ENCODE measurements around the gene ZNF283. TPM values are rescaled to one million over a fixed set of nuclear protein-coding genes. Genes with fewer than 3 reads are reported as not detected.
"Not testable (repeated sequence)": the region's sequence is repeated elsewhere in the genome, so short reads cannot be mapped to it uniquely, and the experiment has no call there.

The ZNF283 gene
- total RNA-seq, 2 donors from 2014 or later: 4.4 to 6.9 TPM

DNA sequence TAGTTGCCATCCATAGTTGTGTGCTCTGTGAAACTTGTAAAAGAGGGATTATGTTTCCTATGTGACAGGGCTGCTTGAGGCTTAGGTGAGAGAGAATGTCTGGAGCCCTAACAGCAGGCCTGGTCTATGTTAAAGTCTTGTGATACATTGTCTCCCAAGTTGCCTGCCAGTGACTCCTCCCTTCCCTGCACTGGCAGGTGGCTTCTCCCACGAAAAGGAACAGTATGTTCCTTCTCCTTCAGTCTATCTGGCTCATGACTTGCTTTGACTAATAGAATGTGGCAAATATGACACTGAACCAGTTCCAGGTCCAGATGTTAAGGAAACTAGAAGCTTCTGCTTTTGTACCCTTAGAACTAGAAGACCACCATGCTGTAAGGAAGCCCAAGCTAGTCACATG lies 40.5 kb upstream of the ZNF283 start:
- no peak overlapping the region for H3K27ac Mint-ChIP-seq

DNA sequence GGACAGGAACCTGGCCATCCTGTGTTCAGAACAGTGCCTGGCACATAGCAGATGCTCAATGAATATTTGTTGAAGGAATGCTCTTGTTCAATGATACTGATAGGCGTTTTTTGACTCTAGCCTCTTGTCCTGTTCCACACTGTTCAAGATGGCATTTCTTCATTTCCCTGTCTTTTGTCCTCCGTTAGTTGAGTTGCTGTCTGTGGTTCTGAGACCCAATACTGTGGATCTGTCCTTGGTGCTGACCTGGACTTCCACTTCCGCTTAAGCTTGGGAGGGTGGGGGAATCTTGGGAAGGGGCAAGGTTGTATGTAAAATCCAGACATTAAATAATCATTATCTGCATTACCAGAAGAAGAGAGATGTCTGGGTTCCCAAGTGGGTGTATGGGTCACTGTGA lies 38.1 kb upstream of the ZNF283 start:
- H3K4me1 Mint-ChIP-seq: peaks cover 20% of the 10 kb centered on the region
- H3K27me3 Mint-ChIP-seq: peaks cover 18% of the 10 kb centered on the region
- no peak overlapping the region for H3K4me3 Mint-ChIP-seq
- H3K27ac Mint-ChIP-seq: no peak overlapping the region
- ATAC-seq (no peak), DNase-seq (no peak)
- no peaks in the 10 kb centered on the region for H3K9me3 ChIP-seq (ENCODE audit: control insufficient read depth, low read length, poor library complexity, severe bottlenecking)
- H3K36me3 Mint-ChIP-seq (ENCODE audit: low read depth): no peaks in the 10 kb centered on the region

More for the DNA sequence above, 40.5 kb upstream of the ZNF283 start:
- Mint-ChIP-seq H3K4me3 (no peak overlapping the region), H3K4me1 (peaks cover 36% of the 10 kb centered on the region), H3K27me3 (peaks cover 18% of the 10 kb centered on the region), H3K36me3 (ENCODE audit: low read depth) (peaks cover 3% of the 10 kb centered on the region)
- ATAC-seq: no peak
- no peak for DNase-seq
- H3K9me3 ChIP-seq (ENCODE audit: control insufficient read depth, low read length, poor library complexity, severe bottlenecking): no peaks in the 10 kb centered on the region

GRCh38 chr19:43790587-43790986 lies 36.5 kb upstream of the ZNF283 start:
- Mint-ChIP-seq H3K36me3 (ENCODE audit: low read depth) (no peaks in the 10 kb centered on the region), H3K4me1 (peaks cover 5% of the 10 kb centered on the region), H3K27ac (no peak overlapping the region), H3K27me3 (peaks cover 18% of the 10 kb centered on the region), H3K4me3 (no peak overlapping the region)
- ATAC-seq (no peak), DNase-seq (no peak)
- H3K9me3 ChIP-seq (ENCODE audit: control insufficient read depth, low read length, poor library complexity, severe bottlenecking): no peaks in the 10 kb centered on the region

GRCh38 chr19:43797118-43797517 lies 30.0 kb upstream of the ZNF283 start:
- no peaks in the 10 kb centered on the region for H3K9me3 ChIP-seq (ENCODE audit: control insufficient read depth, low read length, poor library complexity, severe bottlenecking)
- ATAC-seq (no peak), DNase-seq (no peak)
- Mint-ChIP-seq H3K4me3 (peak overlapping the region; percentile 86), H3K27ac (no peak overlapping the region), H3K4me1 (peaks cover 25% of the 10 kb centered on the region), H3K27me3 (no peaks in the 10 kb centered on the region), H3K36me3 (ENCODE audit: low read depth) (no peaks in the 10 kb centered on the region)

- DNase-seq: no peak
- peaks cover 25% of the 10 kb centered on the region for H3K4me1 Mint-ChIP-seq
These were observed 29.6 kb upstream of the ZNF283 start for GRCh38 chr19:43797556-43797955.

DNA sequence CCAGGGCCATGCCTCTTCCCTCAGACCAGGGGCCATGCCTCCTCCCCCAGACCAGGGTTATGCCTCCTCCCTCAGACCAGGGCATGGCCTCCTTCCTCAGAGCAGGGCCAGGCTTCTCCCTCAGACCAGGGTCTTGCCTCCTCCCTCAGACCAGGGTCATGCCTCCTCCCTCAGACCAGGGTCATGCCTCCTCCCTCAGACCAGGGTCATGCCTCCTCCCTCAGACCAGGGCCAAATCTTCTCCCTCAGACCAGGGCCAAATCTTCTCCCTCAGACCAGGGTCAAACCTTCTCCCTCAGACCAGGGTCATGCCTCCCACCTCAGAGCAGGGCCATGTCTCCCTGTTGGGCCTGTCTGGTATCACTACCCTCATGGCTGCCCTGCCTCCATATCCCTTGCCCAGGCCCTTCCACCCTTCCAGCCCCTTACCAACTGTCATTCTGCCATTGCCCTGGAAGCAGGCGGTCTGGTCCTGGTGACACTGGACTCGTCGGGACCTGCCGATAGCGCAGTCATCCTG lies 29.0 kb upstream of the ZNF283 start:
- no peaks in the 10 kb centered on the region for H3K9me3 ChIP-seq (ENCODE audit: control insufficient read depth, low read length, poor library complexity, severe bottlenecking)
- H3K36me3 Mint-ChIP-seq (ENCODE audit: low read depth): no peaks in the 10 kb centered on the region
- no peak overlapping the region for H3K27ac Mint-ChIP-seq
- no peaks in the 10 kb centered on the region for H3K27me3 Mint-ChIP-seq
- H3K4me1 Mint-ChIP-seq: peaks cover 25% of the 10 kb centered on the region
- ATAC-seq: peak; percentile 27
- H3K4me3 Mint-ChIP-seq: peak overlapping the region; percentile 86
- DNase-seq: no peak

More at GRCh38 chr19:43797556-43797955, 29.6 kb upstream of the ZNF283 start:
- Mint-ChIP-seq H3K27ac (no peak overlapping the region), H3K4me3 (peak overlapping the region; percentile 86), H3K36me3 (ENCODE audit: low read depth) (no peaks in the 10 kb centered on the region), H3K27me3 (no peaks in the 10 kb centered on the region)
- H3K9me3 ChIP-seq (ENCODE audit: control insufficient read depth, low read length, poor library complexity, severe bottlenecking): no peaks in the 10 kb centered on the region
- ATAC-seq: no peak

DNA sequence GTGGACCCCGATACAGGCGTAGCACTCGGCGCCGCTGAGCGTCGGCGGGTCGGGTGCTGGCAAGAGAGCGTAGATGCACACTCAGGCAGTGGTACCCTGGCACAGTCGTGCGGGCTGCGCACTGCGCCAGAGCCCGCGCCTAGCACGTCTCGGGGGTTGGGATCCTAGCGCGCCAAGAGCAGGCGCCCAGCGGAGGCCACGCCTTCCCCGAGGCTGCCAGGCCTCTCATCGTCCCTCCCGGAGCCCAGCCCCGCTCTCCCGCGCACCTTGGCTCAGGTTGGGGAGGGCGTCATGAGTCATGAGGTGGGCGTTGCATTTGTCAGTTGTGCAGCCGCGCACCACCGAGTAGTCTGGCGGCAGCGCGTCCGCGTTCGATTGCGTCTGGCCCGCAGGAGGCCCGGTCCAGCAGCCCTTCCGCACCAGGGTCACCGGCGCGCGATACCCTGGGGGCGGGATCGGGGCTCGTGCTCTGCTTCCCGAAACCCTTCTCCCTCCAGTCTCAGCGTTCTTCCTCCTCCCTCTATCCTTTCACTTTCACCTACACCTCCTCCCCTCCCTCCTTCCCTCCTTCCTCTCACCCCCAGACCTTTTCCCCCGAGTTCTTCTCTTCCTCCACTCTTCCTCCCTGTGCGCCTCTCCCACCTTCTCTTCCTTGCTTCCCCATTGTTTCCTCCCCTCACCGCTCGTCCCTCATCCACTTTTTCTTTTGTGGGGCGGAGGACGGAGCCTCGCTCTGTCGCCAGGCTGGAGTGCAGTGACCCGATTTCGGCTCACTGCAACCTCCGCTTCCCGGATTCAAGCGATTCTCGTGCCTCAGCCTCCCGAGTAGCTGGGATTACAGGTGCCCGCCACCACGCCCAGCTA lies 28.3 kb upstream of the ZNF283 start:
- no peaks in the 10 kb centered on the region for H3K9me3 ChIP-seq (ENCODE audit: control insufficient read depth, low read length, poor library complexity, severe bottlenecking)
- Mint-ChIP-seq H3K36me3 (ENCODE audit: low read depth) (no peaks in the 10 kb centered on the region), H3K27me3 (no peaks in the 10 kb centered on the region), H3K4me1 (peaks cover 25% of the 10 kb centered on the region), H3K27ac (peak overlapping the region; percentile 89), H3K4me3 (peak overlapping the region; percentile 86)
- peak in 2 of 3 donors; percentile 32 to 47 for DNase-seq
- peak; percentile 85 for ATAC-seq

DNA sequence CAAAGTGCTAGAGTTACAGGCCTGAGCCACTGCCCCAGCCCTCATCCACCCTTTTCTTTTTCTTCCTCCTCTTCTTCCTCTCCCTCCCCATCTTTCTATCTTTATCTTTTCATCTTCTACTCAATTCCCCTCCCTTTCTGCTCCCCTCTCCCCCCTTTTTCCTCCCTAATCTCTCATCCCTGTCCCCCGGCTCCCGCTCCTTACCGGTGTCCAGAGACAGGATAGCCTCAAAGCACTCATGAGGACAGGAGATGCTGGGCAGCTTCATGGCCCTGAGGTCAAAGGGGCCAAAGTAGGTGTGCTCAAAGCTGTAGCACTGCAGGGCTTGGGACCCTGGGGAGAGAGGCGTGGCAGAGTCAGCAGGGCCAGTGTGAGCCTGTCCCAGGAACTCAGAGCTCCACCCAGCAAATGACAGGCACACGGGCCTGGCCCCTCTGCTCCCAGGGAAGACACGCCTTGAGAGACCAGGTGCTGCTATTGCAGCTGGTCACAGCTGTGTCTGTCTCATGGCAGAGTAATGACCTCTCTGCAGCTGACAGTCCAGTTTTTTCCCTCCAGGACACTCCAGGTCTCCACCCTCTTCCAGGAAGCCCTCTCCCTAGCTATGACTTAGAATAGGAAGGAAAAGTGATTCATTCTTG lies 27.5 kb upstream of the ZNF283 start:
- peaks cover 25% of the 10 kb centered on the region for H3K4me1 Mint-ChIP-seq
- H3K4me3 Mint-ChIP-seq: peak overlapping the region; percentile 86
- no peaks in the 10 kb centered on the region for H3K9me3 ChIP-seq (ENCODE audit: control insufficient read depth, low read length, poor library complexity, severe bottlenecking)
- no peak for ATAC-seq
- DNase-seq: no peak
- no peaks in the 10 kb centered on the region for H3K36me3 Mint-ChIP-seq (ENCODE audit: low read depth)
- no peaks in the 10 kb centered on the region for H3K27me3 Mint-ChIP-seq
- peak overlapping the region; percentile 89 for H3K27ac Mint-ChIP-seq

DNA sequence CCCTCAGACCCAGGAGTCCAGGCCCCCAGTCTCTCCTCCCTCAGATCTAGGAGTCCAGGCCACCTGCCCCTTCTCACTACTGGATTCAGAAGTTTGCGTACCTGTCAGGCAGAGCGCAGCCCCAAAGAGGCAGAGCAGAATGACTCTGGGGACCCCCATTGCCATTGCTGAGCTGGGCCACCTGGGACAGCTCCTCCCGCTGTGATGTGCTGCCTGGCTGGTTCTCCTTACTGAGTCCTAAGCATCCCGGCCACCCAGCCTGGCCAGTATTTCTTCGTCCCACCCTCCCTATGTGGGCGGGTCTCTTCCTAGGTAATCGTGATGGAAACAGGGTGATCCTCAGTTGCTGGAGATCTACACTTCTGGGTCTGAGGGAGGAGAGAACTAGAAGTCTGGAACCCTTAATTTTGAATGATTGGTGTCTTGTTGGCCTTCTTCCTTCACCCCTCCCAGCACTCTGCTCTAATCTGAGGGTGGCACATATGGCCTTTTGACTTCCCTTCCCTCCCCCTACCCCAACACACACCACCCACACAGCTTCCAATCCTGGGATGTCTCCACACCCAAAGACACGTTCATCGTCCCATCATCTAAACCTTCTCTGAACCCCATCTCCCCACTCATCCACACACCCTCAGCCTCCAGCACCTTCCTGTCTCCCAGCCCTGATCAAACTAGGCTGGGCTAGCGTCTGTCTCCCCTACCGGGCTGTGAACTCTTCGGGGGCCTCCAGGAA lies 24.7 kb upstream of the ZNF283 start, which contains the start of gene LYPD5:
TSS of gene LYPD5 (minus strand) at position 232 of the 736 bp plus-strand sequence. CDS start at position 165, 67 bp downstream.
- H3K9me3 ChIP-seq (ENCODE audit: control insufficient read depth, low read length, poor library complexity, severe bottlenecking): no peaks in the 10 kb centered on the region
- Mint-ChIP-seq H3K36me3 (ENCODE audit: low read depth) (no peaks in the 10 kb centered on the region), H3K27ac (peak within 1 kb of the TSS; percentile 27), H3K27me3 (peaks cover 9% of the 10 kb centered on the region), H3K4me1 (peaks cover 22% of the 10 kb centered on the region), H3K4me3 (no peak within 1 kb of the TSS)
- ATAC-seq (no peak), DNase-seq (no peak)

DNA sequence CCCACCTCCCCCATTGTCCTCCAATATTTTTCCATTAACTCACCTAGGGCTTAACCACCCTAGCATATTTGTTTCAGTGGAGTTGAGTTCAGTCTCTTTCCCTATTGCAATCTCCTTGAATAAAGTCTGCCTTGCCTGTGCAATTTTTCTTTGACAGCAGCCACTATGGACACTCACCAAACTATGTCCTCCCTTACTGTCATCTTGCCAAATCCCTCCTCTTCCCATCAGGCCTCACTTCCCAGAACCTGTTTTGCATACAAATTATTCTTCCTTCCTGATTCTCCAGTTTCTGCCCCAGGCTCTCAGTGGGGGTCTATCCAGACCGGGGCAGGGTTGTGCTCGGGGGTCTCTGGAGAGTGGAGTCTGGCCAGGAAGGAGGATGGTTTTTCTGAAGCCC lies 22.7 kb upstream of the ZNF283 start:
- no peak for DNase-seq
- Mint-ChIP-seq H3K27ac (no peak overlapping the region), H3K36me3 (ENCODE audit: low read depth) (no peaks in the 10 kb centered on the region), H3K4me1 (peaks cover 7% of the 10 kb centered on the region), H3K4me3 (no peak overlapping the region), H3K27me3 (peaks cover 10% of the 10 kb centered on the region)
- no peaks in the 10 kb centered on the region for H3K9me3 ChIP-seq (ENCODE audit: control insufficient read depth, low read length, poor library complexity, severe bottlenecking)
- ATAC-seq: no peak

DNA sequence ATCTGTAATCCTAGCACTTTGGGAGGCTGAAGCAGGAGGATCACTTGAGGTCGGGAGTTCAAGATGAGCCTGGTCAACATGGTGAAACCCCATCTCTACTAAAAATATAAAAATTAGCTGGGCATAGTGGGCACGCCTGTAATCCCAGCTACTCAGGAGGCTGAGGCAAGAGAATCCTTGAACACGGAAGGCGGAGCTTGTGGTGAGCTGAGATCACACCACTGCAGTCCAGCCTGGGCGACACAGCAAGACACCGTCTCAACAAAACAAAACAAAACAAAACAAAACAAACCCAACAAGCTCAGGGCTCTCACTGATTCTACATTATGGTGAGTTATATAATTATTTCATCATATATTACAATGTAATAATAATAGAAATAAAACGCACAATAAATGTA lies 20.7 kb upstream of the ZNF283 start:
- H3K27ac Mint-ChIP-seq; H3K9me3 ChIP-seq (ENCODE audit: control insufficient read depth, low read length, poor library complexity, severe bottlenecking); DNase-seq; ATAC-seq; H3K4me1 Mint-ChIP-seq; H3K36me3 Mint-ChIP-seq (ENCODE audit: low read depth); H3K4me3 Mint-ChIP-seq: not testable (repeated sequence)
- H3K27me3 Mint-ChIP-seq: peaks cover 10% of the 10 kb centered on the region

GRCh38 chr19:43806848-43807247 lies 20.3 kb upstream of the ZNF283 start:
- Mint-ChIP-seq H3K4me1 (peaks cover 9% of the 10 kb centered on the region), H3K27ac (no peak overlapping the region), H3K4me3 (no peak overlapping the region), H3K36me3 (ENCODE audit: low read depth) (no peaks in the 10 kb centered on the region), H3K27me3 (peaks cover 10% of the 10 kb centered on the region)
- DNase-seq: no peak
- no peaks in the 10 kb centered on the region for H3K9me3 ChIP-seq (ENCODE audit: control insufficient read depth, low read length, poor library complexity, severe bottlenecking)
- ATAC-seq: no peak

DNA sequence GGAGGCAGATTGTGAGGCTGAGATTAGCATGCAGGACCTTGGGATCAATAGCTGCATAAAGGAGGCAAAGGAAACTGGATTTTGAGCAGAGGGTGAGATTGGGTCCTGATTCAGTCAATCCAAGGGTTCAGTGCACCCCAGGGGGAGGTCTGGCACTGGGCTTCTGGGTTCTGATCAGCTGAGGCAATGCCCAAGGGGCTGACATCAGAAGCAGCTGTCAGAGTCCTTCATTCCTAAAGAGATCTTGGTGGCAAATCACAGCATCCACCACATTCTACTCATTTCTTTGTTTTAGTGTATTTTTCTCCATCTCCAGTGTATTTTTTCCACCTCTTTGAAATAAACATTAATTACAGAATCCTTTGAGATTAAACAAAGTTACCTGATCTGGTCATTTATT lies 19.5 kb upstream of the ZNF283 start:
- no peak for DNase-seq
- ATAC-seq: no peak
- H3K4me3 Mint-ChIP-seq: no peak overlapping the region
- H3K9me3 ChIP-seq (ENCODE audit: control insufficient read depth, low read length, poor library complexity, severe bottlenecking): no peaks in the 10 kb centered on the region
- no peaks in the 10 kb centered on the region for H3K36me3 Mint-ChIP-seq (ENCODE audit: low read depth)
- peaks cover 15% of the 10 kb centered on the region for H3K4me1 Mint-ChIP-seq
- H3K27me3 Mint-ChIP-seq: peaks cover 10% of the 10 kb centered on the region
- H3K27ac Mint-ChIP-seq: no peak overlapping the region

All from T-helper 17 cell (primary cell).